Astrocyte (in vitro differentiated cells and primary cell): Measurements from ENCODE around the gene BBS9. TPM values are rescaled to one million over a fixed set of nuclear protein-coding genes. Genes with fewer than 3 reads are reported as not detected.
A peak's percentile ranks its signal among the peaks of the same experiment; 100 is the strongest.

Experiments used
- DNase-seq: peaks from one replicate; pipeline ENCODE4 v3.0.0-alpha.2; 2010; ENCODE audit warnings: low read depth
- FAIRE-seq: peaks from 2 replicates; lab custom pipeline; 2011; peaks lifted over from hg19 to GRCh38; lab: Jason Lieb, UNC
- H2AFZ ChIP-seq: 2 replicates; pipeline ENCODE4 v1.6.0; 2012; ENCODE audit warnings: low read depth, low read length, inconsistent platforms
- H3K27ac ChIP-seq: 2 replicates; pipeline ENCODE4 v1.5.1; 2011; ENCODE audit warnings: low read depth, low read length, inconsistent platforms
- H3K27me3 ChIP-seq: 2 replicates; pipeline ENCODE4 v1.6.0; 2011; ENCODE audit warnings: low read length, inconsistent platforms; ENCODE audit not compliant: insufficient read depth
- H3K36me3 ChIP-seq: 2 replicates; pipeline ENCODE4 v1.5.1; 2011; ENCODE audit warnings: low read length, inconsistent platforms; ENCODE audit not compliant: insufficient read depth
- H3K4me1 ChIP-seq: 2 replicates; pipeline ENCODE4 v1.5.1; 2011; ENCODE audit warnings: low read length, inconsistent platforms; ENCODE audit not compliant: insufficient read depth
- H3K4me2 ChIP-seq: 2 replicates; pipeline ENCODE4 v1.6.0; 2012; ENCODE audit warnings: low read length, inconsistent platforms
- H3K4me3 ChIP-seq: 2 replicates; pipeline ENCODE4 v1.5.1; 2011; ENCODE audit warnings: low read depth, mild to moderate bottlenecking, low read length, inconsistent platforms; ENCODE audit not compliant: insufficient read depth
- H3K79me2 ChIP-seq: 2 replicates; pipeline ENCODE4 v1.6.0; 2012; ENCODE audit warnings: mild to moderate bottlenecking, low read length, inconsistent platforms; ENCODE audit not compliant: insufficient read depth
- H3K9ac ChIP-seq: 2 replicates; pipeline ENCODE4 v1.6.0; 2012; ENCODE audit warnings: mild to moderate bottlenecking, low read length, inconsistent platforms
- H3K9me3 ChIP-seq: 2 replicates; pipeline ENCODE4 v1.5.1; 2012; ENCODE audit warnings: low read depth, mild to moderate bottlenecking, low read length, inconsistent platforms; ENCODE audit not compliant: insufficient read depth
- H4K20me1 ChIP-seq: 2 replicates; pipeline ENCODE4 v1.6.0; 2012; ENCODE audit warnings: low read length, inconsistent platforms; ENCODE audit not compliant: insufficient read depth
- H3K27ac Mint-ChIP-seq: one replicate; pipeline ENCODE4 v1.8.0; 2021; ENCODE audit warnings: mild to moderate bottlenecking, mixed read lengths; ENCODE audit not compliant: unreplicated experiment
- H3K27me3 Mint-ChIP-seq: one replicate; pipeline ENCODE4 v1.8.0; 2021; ENCODE audit warnings: low read depth, mixed read lengths; ENCODE audit not compliant: unreplicated experiment
- H3K36me3 Mint-ChIP-seq: one replicate; pipeline ENCODE4 v1.8.0; 2021; ENCODE audit warnings: low read depth, mixed read lengths; ENCODE audit not compliant: unreplicated experiment
- H3K4me1 Mint-ChIP-seq: one replicate; pipeline ENCODE4 v1.8.0; 2021; ENCODE audit warnings: low read depth, mixed read lengths; ENCODE audit not compliant: unreplicated experiment
- H3K4me3 Mint-ChIP-seq: one replicate; pipeline ENCODE4 v1.8.0; 2021; ENCODE audit warnings: mild to moderate bottlenecking, moderate library complexity, mixed read lengths; ENCODE audit not compliant: unreplicated experiment
- H3K9me3 Mint-ChIP-seq: one replicate; pipeline ENCODE4 v1.8.0; 2021; ENCODE audit warnings: mild to moderate bottlenecking, mixed read lengths; ENCODE audit not compliant: unreplicated experiment
- EZH2 ChIP-seq: IDR thresholded peaks from 2 replicates; pipeline ENCODE4 v1.6.1; 2012; ENCODE audit warnings: mild to moderate bottlenecking, low read length, inconsistent platforms; ENCODE audit not compliant: insufficient read depth
- total RNA-seq: library from RNA; stranded (reverse); gene quantifications from 2 replicates; pipeline ENCODE4 v1.2.1, GENCODE V29; 2021
- TF ChIP-seq, protein P1 (sequence below): IDR thresholded peaks from 2 replicates; pipeline ENCODE4 v1.5.1; 2011; ENCODE audit warnings: low read depth, mild to moderate bottlenecking, inconsistent platforms, low read length, moderate library complexity; ENCODE audit not compliant: insufficient read depth

BBS9 gene
- total RNA-seq, 1 donor from 2014 or later, result 25.1 TPM

- DNase-seq (peak; percentile 28), FAIRE-seq (no peak)
- H3K9me3 Mint-ChIP-seq, result no peaks in the 10 kb centered on the region
- Histone ChIP-seq H3K9me3 (no peaks in the 10 kb centered on the region), H2AFZ (no peak overlapping the region), H3K9ac (no peak overlapping the region), H3K36me3 (no peaks in the 10 kb centered on the region), H3K27ac (no peak overlapping the region), H3K4me3 (no peak overlapping the region), H3K4me1 (no peaks in the 10 kb centered on the region), H4K20me1 (no peaks in the 10 kb centered on the region), H3K4me2 (no peak overlapping the region), H3K79me2 (no peaks in the 10 kb centered on the region), H3K27me3 (no peaks in the 10 kb centered on the region)
- no peaks in the 10 kb centered on the region for H3K27me3 Mint-ChIP-seq
- TF ChIP-seq, protein P1, sequence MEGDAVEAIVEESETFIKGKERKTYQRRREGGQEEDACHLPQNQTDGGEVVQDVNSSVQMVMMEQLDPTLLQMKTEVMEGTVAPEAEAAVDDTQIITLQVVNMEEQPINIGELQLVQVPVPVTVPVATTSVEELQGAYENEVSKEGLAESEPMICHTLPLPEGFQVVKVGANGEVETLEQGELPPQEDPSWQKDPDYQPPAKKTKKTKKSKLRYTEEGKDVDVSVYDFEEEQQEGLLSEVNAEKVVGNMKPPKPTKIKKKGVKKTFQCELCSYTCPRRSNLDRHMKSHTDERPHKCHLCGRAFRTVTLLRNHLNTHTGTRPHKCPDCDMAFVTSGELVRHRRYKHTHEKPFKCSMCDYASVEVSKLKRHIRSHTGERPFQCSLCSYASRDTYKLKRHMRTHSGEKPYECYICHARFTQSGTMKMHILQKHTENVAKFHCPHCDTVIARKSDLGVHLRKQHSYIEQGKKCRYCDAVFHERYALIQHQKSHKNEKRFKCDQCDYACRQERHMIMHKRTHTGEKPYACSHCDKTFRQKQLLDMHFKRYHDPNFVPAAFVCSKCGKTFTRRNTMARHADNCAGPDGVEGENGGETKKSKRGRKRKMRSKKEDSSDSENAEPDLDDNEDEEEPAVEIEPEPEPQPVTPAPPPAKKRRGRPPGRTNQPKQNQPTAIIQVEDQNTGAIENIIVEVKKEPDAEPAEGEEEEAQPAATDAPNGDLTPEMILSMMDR, result no peak
- no peak for TF ChIP-seq EZH2
- H3K4me3 Mint-ChIP-seq, result no peak overlapping the region
- peaks cover 4% of the 10 kb centered on the region for H3K36me3 Mint-ChIP-seq
- no peaks in the 10 kb centered on the region for H3K4me1 Mint-ChIP-seq
- no peak overlapping the region for H3K27ac Mint-ChIP-seq
These were observed 119.3 kb downstream of the BBS9 start for GRCh38 chr7:33248671-33249070.

- peak; percentile 71 for FAIRE-seq
- peak; percentile 93 for DNase-seq
These were observed 121.1 kb downstream of the BBS9 start for GRCh38 chr7:33250421-33250871.

GRCh38 chr7:33251301-33251700, 121.9 kb downstream of the BBS9 start:
- no peaks in the 10 kb centered on the region for H3K27me3 Mint-ChIP-seq
- Histone ChIP-seq H3K36me3 (no peaks in the 10 kb centered on the region), H3K4me2 (no peak overlapping the region), H2AFZ (no peak overlapping the region), H3K4me3 (no peak overlapping the region), H3K9ac (no peak overlapping the region), H3K9me3 (no peaks in the 10 kb centered on the region), H3K79me2 (no peaks in the 10 kb centered on the region), H3K27ac (no peak overlapping the region), H4K20me1 (no peaks in the 10 kb centered on the region), H3K4me1 (no peaks in the 10 kb centered on the region), H3K27me3 (no peaks in the 10 kb centered on the region)
- H3K27ac Mint-ChIP-seq, result no peak overlapping the region
- no peak for DNase-seq
- no peaks in the 10 kb centered on the region for H3K4me1 Mint-ChIP-seq
- no peak overlapping the region for H3K4me3 Mint-ChIP-seq
- no peaks in the 10 kb centered on the region for H3K9me3 Mint-ChIP-seq
- no peak for FAIRE-seq
- TF ChIP-seq, protein P1, result no peak
- no peak for TF ChIP-seq EZH2
- H3K36me3 Mint-ChIP-seq, result peaks cover 4% of the 10 kb centered on the region

More at GRCh38 chr7:33250421-33250871, 121.1 kb downstream of the BBS9 start:
- Mint-ChIP-seq H3K27me3 (no peaks in the 10 kb centered on the region), H3K4me3 (no peak overlapping the region), H3K9me3 (no peaks in the 10 kb centered on the region), H3K36me3 (peaks cover 4% of the 10 kb centered on the region), H3K27ac (no peak overlapping the region), H3K4me1 (no peaks in the 10 kb centered on the region)
- TF ChIP-seq EZH2, result no peak
- TF ChIP-seq, protein P1, result no peak
- Histone ChIP-seq H3K9ac (no peak overlapping the region), H3K4me1 (no peaks in the 10 kb centered on the region), H3K79me2 (no peaks in the 10 kb centered on the region), H3K9me3 (no peaks in the 10 kb centered on the region), H4K20me1 (no peaks in the 10 kb centered on the region), H3K27me3 (no peaks in the 10 kb centered on the region), H3K36me3 (no peaks in the 10 kb centered on the region), H3K4me3 (no peak overlapping the region), H3K27ac (no peak overlapping the region), H3K4me2 (no peak overlapping the region), H2AFZ (no peak overlapping the region)
